Neural progenitor cell (in vitro differentiated cells): ENCODE measurements around the gene DAP.

ENCODE experiments used
- EZH2 ChIP-seq: fragments of 200-600 bp; sonication (generic); IDR thresholded peaks from 2 replicates; pipeline ENCODE4 v1.6.1; 2017; ENCODE audit warnings: antibody characterized with exemption, mild to moderate bottlenecking, moderate library complexity
- EZH2phosphoT487 ChIP-seq: fragments of 200-600 bp; sonication (generic); IDR thresholded peaks from 2 replicates; pipeline ENCODE4 v1.6.1; 2017; ENCODE audit warnings: antibody characterized with exemption
- TF ChIP-seq, protein P1 (sequence below): fragments of 200-600 bp; sonication (generic); IDR thresholded peaks from 2 replicates; pipeline ENCODE4 v1.5.1; 2017; ENCODE audit warnings: antibody characterized with exemption, mild to moderate bottlenecking

GRCh38 chr5:10695759-10696543 is 65.1 kb downstream of the DAP start:
- TF ChIP-seq, protein P1, sequence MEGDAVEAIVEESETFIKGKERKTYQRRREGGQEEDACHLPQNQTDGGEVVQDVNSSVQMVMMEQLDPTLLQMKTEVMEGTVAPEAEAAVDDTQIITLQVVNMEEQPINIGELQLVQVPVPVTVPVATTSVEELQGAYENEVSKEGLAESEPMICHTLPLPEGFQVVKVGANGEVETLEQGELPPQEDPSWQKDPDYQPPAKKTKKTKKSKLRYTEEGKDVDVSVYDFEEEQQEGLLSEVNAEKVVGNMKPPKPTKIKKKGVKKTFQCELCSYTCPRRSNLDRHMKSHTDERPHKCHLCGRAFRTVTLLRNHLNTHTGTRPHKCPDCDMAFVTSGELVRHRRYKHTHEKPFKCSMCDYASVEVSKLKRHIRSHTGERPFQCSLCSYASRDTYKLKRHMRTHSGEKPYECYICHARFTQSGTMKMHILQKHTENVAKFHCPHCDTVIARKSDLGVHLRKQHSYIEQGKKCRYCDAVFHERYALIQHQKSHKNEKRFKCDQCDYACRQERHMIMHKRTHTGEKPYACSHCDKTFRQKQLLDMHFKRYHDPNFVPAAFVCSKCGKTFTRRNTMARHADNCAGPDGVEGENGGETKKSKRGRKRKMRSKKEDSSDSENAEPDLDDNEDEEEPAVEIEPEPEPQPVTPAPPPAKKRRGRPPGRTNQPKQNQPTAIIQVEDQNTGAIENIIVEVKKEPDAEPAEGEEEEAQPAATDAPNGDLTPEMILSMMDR = no peak
- TF ChIP-seq EZH2phosphoT487 (no peak), EZH2 (no peak)
